Testis (tissue), 3 donors: ENCODE data around the gene POU3F1. TPM values are rescaled to one million over a fixed set of nuclear protein-coding genes. Genes with fewer than 3 reads are reported as not detected.
"Not testable (repeated sequence)": the region's sequence is repeated elsewhere in the genome, so short reads cannot be mapped to it uniquely, and the experiment has no call there.

Source experiments
- DNase-seq: peaks from one replicate; pipeline ENCODE4 v3.0.0-alpha.2; 2019
- H3K27ac ChIP-seq, 2 donors: fragments of 200-600 bp; sonication (generic); one replicate each; pipeline ENCODE4 v1.5.1; 2019
- H3K27me3 ChIP-seq: fragments of 200-600 bp; sonication (generic); one replicate; pipeline ENCODE4 v1.5.1; 2019
- H3K36me3 ChIP-seq: fragments of 200-600 bp; sonication (generic); one replicate; pipeline ENCODE4 v1.5.1; 2017; ENCODE audit warnings: low read depth; ENCODE audit errors: missing control alignments
- H3K4me1 ChIP-seq: fragments of 200-600 bp; sonication (generic); one replicate; pipeline ENCODE4 v1.5.1; 2019
- H3K4me3 ChIP-seq, 2 donors: fragments of 200-600 bp; sonication (generic); one replicate each; pipeline ENCODE4 v1.5.1; 2017 to 2019
- H3K9me3 ChIP-seq: fragments of 200-600 bp; sonication (generic); one replicate; pipeline ENCODE4 v1.5.1; 2017
- CTCF ChIP-seq, 3 experiments: fragments of 450-650 bp in 2 of 3; fragments of 200-600 bp in 1 of 3; sonication (generic) in 1 of 3; IDR thresholded peaks; one replicate each; pipeline ENCODE4 v1.5.1; 2016 to 2019; ENCODE audit warnings: antibody characterized with exemption in 3 of 3, mild to moderate bottlenecking in 2 of 3, moderate library complexity in 1 of 3
- POLR2A ChIP-seq: fragments of 450-650 bp; IDR thresholded peaks from one replicate; pipeline ENCODE4 v1.6.1; 2017; ENCODE audit warnings: antibody characterized with exemption, mild to moderate bottlenecking, moderate library complexity
- WGBS, 2 donors: methylation state at CpG; one replicate each; pipeline ENCODE4 v1.1.5; 2018; 5-methylcytosine and 5-hydroxymethylcytosine counted together
- intact Hi-C: fragments of 100-400 bp; cut with DNase I; formaldehyde crosslinking; loops from one replicate; pipeline ENCODE4 v1.15.1; 2023; ENCODE audit warnings: low total_unique reads
- polyA plus RNA-seq: library from polyadenylated mRNA; stranded (reverse); fragments of 350-450 nt; fragmentation: Illumina TruSeq; extraction: RNeasy Lipid Tissue Mini Kit (QIAGEN cat#74804); gene quantifications from one replicate; pipeline ENCODE4 v1.2.3, GENCODE V29; 2014; ENCODE audit warnings: low read depth, low replicate concordance; ENCODE audit not compliant: insufficient read depth
- total RNA-seq, 2 donors: library from RNA; depleted of rRNA; stranded (reverse); fragments of >200 nt; gene quantifications; one replicate each; pipeline ENCODE4 v1.2.3, GENCODE V29; 2016

Gene POU3F1
- total and polyA plus RNA-seq, 3 donors from 2014 or later: 1.6 to 6.8 (median 6.0) TPM

GRCh38 chr1:38034871-38035270 is 11.7 kb downstream of the POU3F1 start:
- TF ChIP-seq POLR2A: no peak
- TF ChIP-seq CTCF (IDR thresholded peaks at IDR 0.05): no peak

GRCh38 chr1:38032992-38033391 is 13.6 kb downstream of the POU3F1 start:
- H3K27ac ChIP-seq, H3K36me3 ChIP-seq, DNase-seq, H3K9me3 ChIP-seq, intact Hi-C loops, H3K27me3 ChIP-seq, H3K4me3 ChIP-seq: not testable (repeated sequence)
- WGBS, 2 donors: 86 to 97% methylated on average over 2 of the region's 2 CpGs
- H3K4me1 ChIP-seq: peaks cover 28% of the 10 kb centered on the region

More at GRCh38 chr1:38034871-38035270, 11.7 kb downstream of the POU3F1 start:
- Histone ChIP-seq H3K4me1 (peaks cover 18% of the 10 kb centered on the region), H3K27me3 (no peaks in the 10 kb centered on the region), H3K4me3 (no peak overlapping the region), H3K36me3 (no peaks in the 10 kb centered on the region), H3K27ac (no peak overlapping the region), H3K9me3 (no peaks in the 10 kb centered on the region)
- WGBS, 2 donors: 86 to 90% methylated on average over 2 to 12 of the region's 13 CpGs
- no peak for DNase-seq
- intact Hi-C loops: no loop called here

GRCh38 chr1:38031513-38031866 is 15.1 kb downstream of the POU3F1 start:
- Histone ChIP-seq H3K4me3 (no peak overlapping the region), H3K9me3 (no peaks in the 10 kb centered on the region), H3K36me3 (no peaks in the 10 kb centered on the region), H3K27ac (peak overlapping the region in 1 of 2 donors; percentile 35), H3K27me3 (no peaks in the 10 kb centered on the region), H3K4me1 (peaks cover 32% of the 10 kb centered on the region)
- TF ChIP-seq POLR2A (no peak), CTCF (IDR thresholded peaks at IDR 0.05) (no peak)
- intact Hi-C loops: no loop called here
- peak; percentile 27 for DNase-seq
- 65 to 77% methylated on average over 4 of the region's 4 CpGs for WGBS, 2 donors

- TF ChIP-seq POLR2A: no peak
- TF ChIP-seq CTCF (IDR thresholded peaks at IDR 0.05): no peak
- H3K27ac ChIP-seq: peak overlapping the region; percentile 35 to 39
- H3K27me3 ChIP-seq: no peaks in the 10 kb centered on the region
- no peak overlapping the region for H3K4me3 ChIP-seq
- intact Hi-C loops: no loop called here
- peak; percentile 83 for DNase-seq
- H3K9me3 ChIP-seq: no peaks in the 10 kb centered on the region
- H3K36me3 ChIP-seq: no peaks in the 10 kb centered on the region
- H3K4me1 ChIP-seq: peaks cover 32% of the 10 kb centered on the region
- WGBS, 2 donors: 61 to 83% methylated on average over 11 to 14 of the region's 17 CpGs
Observed at GRCh38 chr1:38030596-38031512, 15.7 kb downstream of the POU3F1 start.

GRCh38 chr1:38029685-38030511 is 16.7 kb downstream of the POU3F1 start:
- 44 to 46% methylated on average over 9 to 12 of the region's 12 CpGs for WGBS, 2 donors
- H3K27me3 ChIP-seq: no peaks in the 10 kb centered on the region
- H3K4me1 ChIP-seq: peaks cover 32% of the 10 kb centered on the region
- no peak overlapping the region for H3K4me3 ChIP-seq
- TF ChIP-seq CTCF (IDR thresholded peaks at IDR 0.05): no peak
- TF ChIP-seq POLR2A: no peak
- no peaks in the 10 kb centered on the region for H3K9me3 ChIP-seq
- H3K27ac ChIP-seq: peak overlapping the region; percentile 35 to 39
- H3K36me3 ChIP-seq: no peaks in the 10 kb centered on the region
- intact Hi-C loops: loop anchor here (5.0 kb wide), 1 partner anchor 1057 kb away; no protein-coding TSS in a partner anchor
- peak; percentile 61 for DNase-seq
